ENCODE results near the gene JPT1. TPM values are rescaled to one million over a fixed set of nuclear protein-coding genes. Genes with fewer than 3 reads are reported as not detected.

Gene JPT1
- total RNA-seq, 2 experiments from 2014 or later, result 277 to 280 TPM

DNA sequence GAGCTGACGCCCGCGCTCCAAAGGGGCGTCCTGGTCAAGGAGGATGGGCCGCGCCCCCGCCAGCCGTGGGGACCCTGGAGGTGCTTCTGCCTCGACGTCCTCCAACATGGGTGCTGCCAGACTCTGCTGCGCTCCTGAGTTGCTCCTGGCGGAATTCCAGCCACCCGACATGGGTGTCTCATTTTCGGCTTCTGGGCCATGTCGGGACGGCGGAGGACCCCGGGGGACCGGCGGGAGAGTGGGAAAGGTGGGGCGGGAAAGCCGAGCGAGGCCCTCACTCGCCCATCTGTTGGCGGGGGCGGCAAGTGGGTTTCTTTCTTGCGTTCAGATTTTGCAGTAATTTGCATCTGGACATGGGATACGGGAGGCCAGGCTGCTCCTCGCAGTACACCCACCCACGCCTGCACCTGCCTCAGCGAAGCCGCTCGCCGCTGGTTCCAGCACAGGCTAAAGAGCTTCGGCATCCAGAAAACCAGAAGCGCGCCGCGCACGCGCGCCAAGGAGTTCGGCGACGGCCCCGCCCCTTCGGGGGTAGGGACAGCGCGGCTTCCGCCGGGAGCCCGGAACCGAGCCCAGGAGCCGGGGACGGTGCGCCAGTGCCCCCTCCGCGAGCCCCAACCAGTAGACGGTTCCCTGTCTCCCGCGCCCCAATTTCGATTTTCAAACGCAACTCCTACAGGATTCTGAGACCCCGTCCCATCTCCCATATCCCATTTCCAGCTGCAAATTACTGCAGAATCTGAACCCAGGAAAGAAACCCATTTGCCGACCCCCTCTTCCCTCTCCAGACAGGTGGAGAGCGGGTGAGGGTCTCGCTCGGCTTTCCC lies 44.7 kb downstream of the JPT1 start, which contains the start of gene ARMC7:
ARMC7 (plus strand) TSS at position 563 of the 827 bp plus-strand sequence. CDS start 320 bp downstream, outside the sequence.
- H3K27ac Mint-ChIP-seq, result peak within 1 kb of the TSS; percentile 91
- ChIA-PET POLR2A (no interaction called here), CTCF (interaction anchor here (0.7 to 7.9 kb wide), 5 partner anchors 36 to 303 kb away, joined by 3 to 49 read pairs (median 4); partner anchors contain the start of genes GGA3 and MRPS7)
- peak within 1 kb of the TSS; percentile 86 for H3K4me3 Mint-ChIP-seq
- no peaks in the 10 kb centered on the region for H3K27me3 Mint-ChIP-seq
- no peaks in the 10 kb centered on the region for H3K9me3 Mint-ChIP-seq
- peaks cover 41% of the 10 kb centered on the region for H3K4me1 Mint-ChIP-seq
- peak; percentile 91 for DNase-seq
- peaks cover 15% of the 10 kb centered on the region for H3K36me3 Mint-ChIP-seq (ENCODE audit: low read depth)

DNA sequence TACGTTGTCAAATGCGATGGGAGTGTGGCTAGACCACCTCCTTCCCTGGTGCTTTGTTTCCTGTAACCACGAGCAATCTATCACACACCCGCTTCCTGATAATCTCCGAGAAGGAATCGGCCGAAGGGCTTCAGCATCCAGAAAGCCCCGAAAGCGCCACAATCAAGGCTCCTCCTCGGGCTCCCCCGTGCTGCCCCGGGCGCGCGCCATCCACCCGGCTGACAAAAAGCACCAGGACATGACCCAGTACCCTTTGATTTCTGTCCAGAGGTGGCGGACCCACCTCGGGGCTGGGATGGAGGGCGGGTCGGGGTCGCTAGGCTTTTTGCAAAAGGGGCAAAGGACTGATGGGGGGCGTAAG lies 45.3 kb downstream of the JPT1 start:
- peak overlapping the region; percentile 86 for H3K4me3 Mint-ChIP-seq
- POLR2A ChIA-PET, result interaction anchor here (0.6 kb wide), 1 partner anchor 67 kb away, joined by 3 read pairs; no protein-coding TSS in a partner anchor
- H3K9me3 Mint-ChIP-seq, result no peaks in the 10 kb centered on the region
- no peaks in the 10 kb centered on the region for H3K27me3 Mint-ChIP-seq
- DNase-seq, result peak; percentile 26
- H3K27ac Mint-ChIP-seq, result peak overlapping the region; percentile 5
- CTCF ChIA-PET, result interaction anchor here (1.0 to 7.9 kb wide), 3 partner anchors 61 to 152 kb away, joined by 3 to 49 read pairs (median 4); partner anchors contain the start of genes GGA3 and MRPS7
- peaks cover 35% of the 10 kb centered on the region for H3K4me1 Mint-ChIP-seq
- peaks cover 10% of the 10 kb centered on the region for H3K36me3 Mint-ChIP-seq (ENCODE audit: low read depth)

DNA sequence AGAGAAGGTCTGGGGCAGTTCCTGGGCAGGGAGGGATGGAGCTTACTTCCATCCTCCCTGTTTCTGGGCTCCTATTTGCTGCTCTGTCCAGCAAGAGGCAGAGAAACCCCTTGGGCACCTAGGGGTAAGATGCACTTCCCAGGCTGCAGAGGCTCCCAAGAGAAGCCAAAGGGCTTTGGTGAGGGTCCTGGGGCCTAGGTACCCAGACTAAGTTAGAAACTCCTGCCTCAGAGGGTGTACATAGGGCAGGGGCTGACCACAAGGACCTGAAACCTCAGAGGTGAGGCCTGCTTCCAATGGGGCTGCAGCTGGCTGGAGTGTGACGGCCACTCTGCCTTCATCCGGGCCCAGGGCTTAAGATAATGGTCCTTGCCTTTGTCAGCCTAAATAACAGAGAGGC lies 46.1 kb downstream of the JPT1 start:
- Mint-ChIP-seq H3K27me3 (no peaks in the 10 kb centered on the region), H3K4me3 (peak overlapping the region; percentile 86), H3K9me3 (no peaks in the 10 kb centered on the region), H3K36me3 (ENCODE audit: low read depth) (peaks cover 9% of the 10 kb centered on the region), H3K4me1 (peaks cover 30% of the 10 kb centered on the region), H3K27ac (no peak overlapping the region)
- ChIA-PET CTCF (interaction anchor here (1.1 to 1.5 kb wide), 2 partner anchors 23 to 146 kb away, joined by 3 read pairs; partner anchors contain the start of gene NT5C), POLR2A (interaction anchor here (0.6 kb wide), 1 partner anchor 66 kb away, joined by 3 read pairs; no protein-coding TSS in a partner anchor)
- no peak for DNase-seq

- peak; percentile 40 for DNase-seq
- Mint-ChIP-seq H3K4me1 (peaks cover 15% of the 10 kb centered on the region), H3K4me3 (no peak overlapping the region), H3K27me3 (no peaks in the 10 kb centered on the region), H3K36me3 (ENCODE audit: low read depth) (no peaks in the 10 kb centered on the region), H3K27ac (peak overlapping the region; percentile 69), H3K9me3 (no peaks in the 10 kb centered on the region)
- ChIA-PET POLR2A (no interaction called here), CTCF (interaction anchor here (0.7 to 4.2 kb wide), 11 partner anchors 9 to 144 kb away, joined by 3 to 27 read pairs (median 4); partner anchors contain the start of genes NT5C and SLC16A5)
Measured at GRCh38 chr17:75105126-75106080, 48.9 kb downstream of the JPT1 start.

GRCh38 chr17:75103601-75104554 lies 50.4 kb downstream of the JPT1 start:
- ChIA-PET POLR2A (interaction anchor here (0.6 to 0.7 kb wide), 2 partner anchors 131 to 146 kb away, joined by 4 to 13 read pairs; partner anchors contain the start of gene HID1), CTCF (interaction anchor here (0.7 to 4.2 kb wide), 6 partner anchors 10 to 1095 kb away, joined by 3 to 27 read pairs (median 4); no protein-coding TSS in a partner anchor)
- DNase-seq, result no peak
- H3K4me3 Mint-ChIP-seq, result no peak overlapping the region
- H3K4me1 Mint-ChIP-seq, result peaks cover 8% of the 10 kb centered on the region
- no peaks in the 10 kb centered on the region for H3K27me3 Mint-ChIP-seq
- H3K9me3 Mint-ChIP-seq, result no peaks in the 10 kb centered on the region
- H3K36me3 Mint-ChIP-seq (ENCODE audit: low read depth), result peaks cover under 1% of the 10 kb centered on the region
- no peak overlapping the region for H3K27ac Mint-ChIP-seq

DNA sequence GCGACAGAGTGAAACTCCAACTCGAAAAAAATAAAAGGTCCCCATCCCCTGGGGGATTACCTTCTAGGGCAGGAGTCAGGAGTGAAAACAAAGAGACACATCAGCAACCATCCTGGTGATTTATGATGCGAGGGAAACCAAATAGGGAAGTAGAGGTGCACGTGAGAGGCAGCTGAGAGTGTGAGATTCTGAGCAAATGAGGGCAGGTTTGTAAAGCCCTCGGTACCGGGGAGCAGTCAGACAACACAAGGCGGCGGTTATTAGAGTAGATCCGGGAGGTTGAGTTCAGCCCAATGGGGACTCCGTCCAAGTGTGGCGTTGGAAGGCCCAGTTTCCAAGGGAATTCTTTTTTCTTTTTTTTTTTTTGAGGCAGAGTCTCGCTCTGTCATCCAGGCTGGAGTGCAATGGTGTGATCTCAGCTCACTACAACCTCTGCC lies 51.9 kb downstream of the JPT1 start:
- peaks cover 3% of the 10 kb centered on the region for H3K4me1 Mint-ChIP-seq
- H3K36me3 Mint-ChIP-seq (ENCODE audit: low read depth), result peaks cover 4% of the 10 kb centered on the region
- H3K9me3 Mint-ChIP-seq, result no peaks in the 10 kb centered on the region
- no peak overlapping the region for H3K27ac Mint-ChIP-seq
- H3K4me3 Mint-ChIP-seq, result no peak overlapping the region
- DNase-seq, result no peak
- ChIA-PET CTCF (interaction anchor here (1.8 to 4.2 kb wide), 2 partner anchors 12 to 14 kb away, joined by 6 to 27 read pairs; partner anchors contain the start of gene SLC16A5), POLR2A (no interaction called here)
- no peaks in the 10 kb centered on the region for H3K27me3 Mint-ChIP-seq

DNA sequence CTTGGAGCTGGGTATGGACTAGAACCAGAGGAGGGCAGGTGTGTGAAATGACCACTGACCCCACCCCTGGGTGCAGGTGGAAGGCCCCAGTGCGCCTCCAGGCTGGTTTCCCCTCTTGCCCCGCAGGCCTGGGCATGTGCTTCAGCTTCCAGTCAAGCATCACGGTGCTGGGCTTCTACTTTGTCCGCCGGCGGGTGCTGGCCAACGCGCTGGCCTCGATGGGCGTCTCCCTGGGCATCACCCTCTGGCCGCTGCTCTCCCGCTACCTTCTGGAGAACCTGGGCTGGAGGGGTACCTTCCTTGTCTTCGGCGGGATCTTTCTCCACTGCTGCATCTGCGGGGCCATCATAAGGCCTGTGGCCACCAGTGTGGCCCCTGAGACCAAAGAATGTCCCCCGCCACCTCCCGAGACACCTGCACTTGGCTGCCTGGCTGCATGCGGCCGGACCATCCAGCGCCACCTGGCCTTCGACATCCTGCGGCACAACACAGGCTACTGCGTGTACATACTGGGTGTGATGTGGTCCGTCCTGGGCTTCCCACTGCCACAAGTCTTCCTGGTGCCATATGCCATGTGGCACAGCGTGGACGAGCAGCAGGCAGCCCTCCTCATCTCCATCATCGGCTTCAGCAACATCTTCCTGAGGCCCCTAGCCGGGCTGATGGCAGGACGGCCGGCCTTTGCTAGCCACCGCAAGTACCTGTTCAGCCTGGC lies 54.3 kb downstream of the JPT1 start:
- H3K36me3 Mint-ChIP-seq (ENCODE audit: low read depth), result peaks cover 4% of the 10 kb centered on the region
- CTCF ChIA-PET, result no interaction called here
- no peak for DNase-seq
- no peak overlapping the region for H3K4me3 Mint-ChIP-seq
- H3K27me3 Mint-ChIP-seq, result no peaks in the 10 kb centered on the region
- H3K27ac Mint-ChIP-seq, result no peak overlapping the region
- H3K9me3 Mint-ChIP-seq, result no peaks in the 10 kb centered on the region
- POLR2A ChIA-PET, result no interaction called here
- H3K4me1 Mint-ChIP-seq, result peaks cover 3% of the 10 kb centered on the region

DNA sequence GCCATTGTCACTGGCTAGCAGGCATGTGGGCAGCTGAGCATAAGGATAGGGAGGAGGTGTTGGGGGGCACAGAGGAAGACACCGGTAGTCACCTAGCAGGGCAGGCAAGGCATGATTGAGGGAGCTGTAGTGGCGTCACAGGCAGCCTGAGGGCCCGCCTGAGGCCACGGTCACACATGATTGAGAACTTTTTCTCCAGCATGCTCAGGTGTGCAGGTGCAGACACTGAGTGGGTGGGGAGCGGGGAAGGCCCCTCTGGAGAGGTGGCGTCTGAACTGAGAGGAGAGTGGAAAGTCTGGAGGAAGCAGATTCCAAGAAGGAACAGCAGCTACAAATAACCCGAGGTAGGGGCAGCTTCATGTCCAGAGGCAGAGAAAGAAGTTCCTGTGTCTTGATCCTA lies 55.5 kb downstream of the JPT1 start:
- ChIA-PET CTCF (no interaction called here), POLR2A (no interaction called here)
- no peak overlapping the region for H3K27ac Mint-ChIP-seq
- DNase-seq, result no peak
- peaks cover 3% of the 10 kb centered on the region for H3K4me1 Mint-ChIP-seq
- H3K36me3 Mint-ChIP-seq (ENCODE audit: low read depth), result peaks cover 4% of the 10 kb centered on the region
- no peaks in the 10 kb centered on the region for H3K9me3 Mint-ChIP-seq
- no peak overlapping the region for H3K4me3 Mint-ChIP-seq
- H3K27me3 Mint-ChIP-seq, result no peaks in the 10 kb centered on the region

DNA sequence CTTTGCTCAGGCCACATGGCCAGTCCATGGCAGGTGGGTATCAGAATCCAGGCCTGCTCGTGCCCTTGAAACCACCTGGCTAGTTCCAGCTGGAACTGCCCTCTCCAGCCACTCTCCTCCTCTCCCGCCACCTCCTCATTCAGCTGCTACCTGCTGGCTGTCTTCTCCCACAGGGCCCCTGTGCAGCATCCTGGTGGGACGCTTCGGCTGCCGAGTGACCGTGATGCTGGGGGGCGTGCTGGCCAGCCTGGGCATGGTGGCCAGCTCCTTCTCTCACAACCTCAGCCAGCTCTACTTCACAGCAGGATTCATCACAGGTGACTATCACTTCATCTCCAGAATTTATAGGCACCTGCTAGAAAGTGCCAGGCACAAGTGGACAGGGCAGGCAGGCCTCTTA lies 56.4 kb downstream of the JPT1 start:
- no peak overlapping the region for H3K4me3 Mint-ChIP-seq

GRCh38 chr17:75096082-75096625 lies 58.2 kb downstream of the JPT1 start:
- CTCF ChIA-PET, result interaction anchor here (0.6 to 1.5 kb wide), 4 partner anchors 9 to 175 kb away, joined by 3 to 5 read pairs (median 3); partner anchors contain the start of gene MIF4GD
- Mint-ChIP-seq H3K4me3 (no peak overlapping the region), H3K4me1 (peaks cover 12% of the 10 kb centered on the region), H3K9me3 (no peaks in the 10 kb centered on the region), H3K27ac (peak overlapping the region; percentile 46), H3K27me3 (no peaks in the 10 kb centered on the region), H3K36me3 (ENCODE audit: low read depth) (peaks cover 4% of the 10 kb centered on the region)
- no peak for DNase-seq
- POLR2A ChIA-PET, result no interaction called here

More for the DNA sequence above, 56.4 kb downstream of the JPT1 start:
- no peaks in the 10 kb centered on the region for H3K27me3 Mint-ChIP-seq
- H3K9me3 Mint-ChIP-seq, result no peaks in the 10 kb centered on the region
- CTCF ChIA-PET, result no interaction called here
- POLR2A ChIA-PET, result no interaction called here
- DNase-seq, result no peak
- peaks cover 4% of the 10 kb centered on the region for H3K36me3 Mint-ChIP-seq (ENCODE audit: low read depth)
- peaks cover 3% of the 10 kb centered on the region for H3K4me1 Mint-ChIP-seq
- H3K27ac Mint-ChIP-seq, result no peak overlapping the region

DNA sequence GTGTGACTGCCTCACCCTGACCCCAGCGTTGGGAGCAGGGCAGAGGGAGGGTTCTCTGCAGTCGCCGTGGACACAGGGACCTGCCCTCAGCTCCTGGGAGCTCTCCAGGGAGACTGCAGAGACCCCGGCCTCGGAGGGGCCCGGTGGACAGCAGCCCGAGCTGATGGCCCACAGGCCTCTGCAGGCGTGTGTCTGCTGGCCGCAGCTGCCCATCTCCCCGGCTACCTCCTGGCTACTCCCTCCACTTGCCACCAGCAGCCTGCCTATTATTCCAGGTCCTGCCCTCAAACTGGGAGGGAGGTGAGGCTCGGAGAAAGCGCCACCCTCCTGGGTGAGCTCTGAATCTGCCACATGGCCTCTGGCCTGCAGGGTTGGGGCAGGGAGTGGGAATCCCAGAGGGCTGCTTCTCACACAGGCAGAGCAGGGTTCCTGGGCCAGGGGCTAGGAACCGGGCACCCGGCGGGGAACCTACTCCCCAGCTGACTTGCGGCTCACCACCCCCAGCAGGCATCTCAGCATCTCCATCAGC lies 59.4 kb downstream of the JPT1 start:
- CTCF ChIA-PET, result interaction anchor here (0.9 to 1.1 kb wide), 2 partner anchors 19 to 24 kb away, joined by 3 to 6 read pairs; no protein-coding TSS in a partner anchor
- no peak for DNase-seq
- Mint-ChIP-seq H3K27me3 (no peaks in the 10 kb centered on the region), H3K27ac (no peak overlapping the region), H3K36me3 (ENCODE audit: low read depth) (peaks cover 4% of the 10 kb centered on the region), H3K4me3 (no peak overlapping the region), H3K4me1 (peaks cover 22% of the 10 kb centered on the region), H3K9me3 (no peaks in the 10 kb centered on the region)
- POLR2A ChIA-PET, result no interaction called here

All from activated CD4-positive, alpha-beta T cell treated with anti-CD3 and anti-CD28 coated beads, Interleukin-2, amount 10 ng/mL, durations not matched to agents 7 days and 5 days (primary cell).